Neuron (in vitro differentiated cells): ENCODE measurements around the gene NLK.
"Not testable (repeated sequence)": the region's sequence is repeated elsewhere in the genome, so short reads cannot be mapped to it uniquely, and the experiment has no call there.

Experiments
- H2AFZ ChIP-seq: one replicate; pipeline ENCODE4 v1.6.1; 2013; ENCODE audit warnings: low read depth, mild to moderate bottlenecking, inconsistent platforms, low read length, moderate library complexity
- H3K27me3 ChIP-seq: one replicate; pipeline ENCODE4 v1.6.1; 2013; ENCODE audit warnings: low read length; ENCODE audit not compliant: insufficient read depth
- H3K36me3 ChIP-seq: one replicate; pipeline ENCODE4 v1.6.1; 2013; ENCODE audit warnings: low read length; ENCODE audit not compliant: insufficient read depth
- H3K4me1 ChIP-seq: one replicate; pipeline ENCODE4 v1.6.1; 2013; ENCODE audit warnings: low read length; ENCODE audit not compliant: insufficient read depth
- H3K4me3 ChIP-seq: 2 replicates; pipeline ENCODE4 v1.5.1; 2013; ENCODE audit warnings: mild to moderate bottlenecking, low read length, moderate library complexity
- H3K9me3 ChIP-seq: one replicate; pipeline ENCODE4 v1.6.1; 2013; ENCODE audit warnings: low read length

The NLK gene

GRCh38 chr17:28057731-28058246 is 15.3 kb downstream of the NLK start:
- H3K36me3 ChIP-seq: no peaks in the 10 kb centered on the region
- no peak overlapping the region for H3K4me3 ChIP-seq
- no peak overlapping the region for H2AFZ ChIP-seq
- H3K4me1 ChIP-seq: peaks cover 2% of the 10 kb centered on the region
- no peaks in the 10 kb centered on the region for H3K9me3 ChIP-seq
- H3K27me3 ChIP-seq: no peaks in the 10 kb centered on the region

GRCh38 chr17:28059675-28060074 is 17.2 kb downstream of the NLK start:
- Histone ChIP-seq H3K4me1 (no peaks in the 10 kb centered on the region), H2AFZ (no peak overlapping the region), H3K36me3 (no peaks in the 10 kb centered on the region), H3K9me3 (no peaks in the 10 kb centered on the region), H3K4me3 (no peak overlapping the region), H3K27me3 (no peaks in the 10 kb centered on the region)

GRCh38 chr17:28065706-28066105 is 23.2 kb downstream of the NLK start:
- no peaks in the 10 kb centered on the region for H3K9me3 ChIP-seq
- no peaks in the 10 kb centered on the region for H3K27me3 ChIP-seq
- H3K36me3 ChIP-seq: no peaks in the 10 kb centered on the region
- no peak overlapping the region for H2AFZ ChIP-seq
- no peak overlapping the region for H3K4me3 ChIP-seq
- H3K4me1 ChIP-seq: no peaks in the 10 kb centered on the region

- Histone ChIP-seq H3K4me3 (no peak overlapping the region), H3K4me1 (no peaks in the 10 kb centered on the region), H3K9me3 (no peaks in the 10 kb centered on the region), H3K36me3 (no peaks in the 10 kb centered on the region), H3K27me3 (no peaks in the 10 kb centered on the region), H2AFZ (no peak overlapping the region)
Observed at GRCh38 chr17:28069061-28069460, 26.6 kb downstream of the NLK start.

- no peaks in the 10 kb centered on the region for H3K4me1 ChIP-seq
- H3K9me3 ChIP-seq: no peaks in the 10 kb centered on the region
- no peaks in the 10 kb centered on the region for H3K27me3 ChIP-seq
- H2AFZ ChIP-seq: no peak overlapping the region
- no peaks in the 10 kb centered on the region for H3K36me3 ChIP-seq
- no peak overlapping the region for H3K4me3 ChIP-seq
Observed at GRCh38 chr17:28071179-28071578, 28.7 kb downstream of the NLK start.

- H2AFZ ChIP-seq: no peak overlapping the region
- H3K4me3 ChIP-seq: no peak overlapping the region
- H3K27me3 ChIP-seq: no peaks in the 10 kb centered on the region
- H3K36me3 ChIP-seq: no peaks in the 10 kb centered on the region
- no peaks in the 10 kb centered on the region for H3K9me3 ChIP-seq
- no peaks in the 10 kb centered on the region for H3K4me1 ChIP-seq
Observed at GRCh38 chr17:28071891-28072606, 29.6 kb downstream of the NLK start.

GRCh38 chr17:28072936-28073533 is 30.6 kb downstream of the NLK start:
- Histone ChIP-seq H3K9me3 (no peaks in the 10 kb centered on the region), H3K36me3 (no peaks in the 10 kb centered on the region), H3K27me3 (no peaks in the 10 kb centered on the region), H2AFZ (no peak overlapping the region), H3K4me1 (no peaks in the 10 kb centered on the region), H3K4me3 (no peak overlapping the region)

- no peaks in the 10 kb centered on the region for H3K27me3 ChIP-seq
- H3K4me1 ChIP-seq: no peaks in the 10 kb centered on the region
- no peak overlapping the region for H2AFZ ChIP-seq
- no peak overlapping the region for H3K4me3 ChIP-seq
- no peaks in the 10 kb centered on the region for H3K36me3 ChIP-seq
- H3K9me3 ChIP-seq: no peaks in the 10 kb centered on the region
Observed at GRCh38 chr17:28074010-28074409, 31.5 kb downstream of the NLK start.

- no peak overlapping the region for H2AFZ ChIP-seq
- no peaks in the 10 kb centered on the region for H3K27me3 ChIP-seq
- H3K9me3 ChIP-seq: no peaks in the 10 kb centered on the region
- H3K4me1 ChIP-seq: no peaks in the 10 kb centered on the region
- H3K4me3 ChIP-seq: no peak overlapping the region
- peaks cover 3% of the 10 kb centered on the region for H3K36me3 ChIP-seq
Observed at GRCh38 chr17:28076144-28076543, 33.7 kb downstream of the NLK start.

- not testable (repeated sequence) for H2AFZ ChIP-seq, H3K9me3 ChIP-seq, H3K36me3 ChIP-seq, H3K4me1 ChIP-seq, H3K4me3 ChIP-seq, H3K27me3 ChIP-seq
Observed at GRCh38 chr17:28077140-28077539, 34.7 kb downstream of the NLK start.

- Histone ChIP-seq H3K9me3 (no peaks in the 10 kb centered on the region), H3K27me3 (no peaks in the 10 kb centered on the region), H2AFZ (no peak overlapping the region), H3K4me1 (no peaks in the 10 kb centered on the region), H3K36me3 (peaks cover 3% of the 10 kb centered on the region), H3K4me3 (no peak overlapping the region)
Observed at GRCh38 chr17:28078341-28079229, 36.1 kb downstream of the NLK start.

GRCh38 chr17:28081467-28081866 is 39.0 kb downstream of the NLK start:
- H3K4me1 ChIP-seq: no peaks in the 10 kb centered on the region
- no peaks in the 10 kb centered on the region for H3K27me3 ChIP-seq
- peaks cover 3% of the 10 kb centered on the region for H3K36me3 ChIP-seq
- no peaks in the 10 kb centered on the region for H3K9me3 ChIP-seq
- H3K4me3 ChIP-seq: no peak overlapping the region
- H2AFZ ChIP-seq: no peak overlapping the region

- Histone ChIP-seq H3K4me1 (no peaks in the 10 kb centered on the region), H3K4me3 (no peak overlapping the region), H3K9me3 (no peaks in the 10 kb centered on the region), H3K27me3 (no peaks in the 10 kb centered on the region), H2AFZ (no peak overlapping the region), H3K36me3 (no peaks in the 10 kb centered on the region)
Observed at GRCh38 chr17:28085766-28086165, 43.3 kb downstream of the NLK start.
